Stimulated activated CD4-positive, alpha-beta T cell treated with anti-CD3 and anti-CD28 coated beads, Interleukin-4, amount 100 ng/mL, for 1 hour (primary cell): ENCODE data around the gene IQSEC1.

ENCODE experiments used
- DNase-seq: peaks from one replicate; pipeline ENCODE4 v3.0.0-alpha.2; 2020

IQSEC1 gene

DNA sequence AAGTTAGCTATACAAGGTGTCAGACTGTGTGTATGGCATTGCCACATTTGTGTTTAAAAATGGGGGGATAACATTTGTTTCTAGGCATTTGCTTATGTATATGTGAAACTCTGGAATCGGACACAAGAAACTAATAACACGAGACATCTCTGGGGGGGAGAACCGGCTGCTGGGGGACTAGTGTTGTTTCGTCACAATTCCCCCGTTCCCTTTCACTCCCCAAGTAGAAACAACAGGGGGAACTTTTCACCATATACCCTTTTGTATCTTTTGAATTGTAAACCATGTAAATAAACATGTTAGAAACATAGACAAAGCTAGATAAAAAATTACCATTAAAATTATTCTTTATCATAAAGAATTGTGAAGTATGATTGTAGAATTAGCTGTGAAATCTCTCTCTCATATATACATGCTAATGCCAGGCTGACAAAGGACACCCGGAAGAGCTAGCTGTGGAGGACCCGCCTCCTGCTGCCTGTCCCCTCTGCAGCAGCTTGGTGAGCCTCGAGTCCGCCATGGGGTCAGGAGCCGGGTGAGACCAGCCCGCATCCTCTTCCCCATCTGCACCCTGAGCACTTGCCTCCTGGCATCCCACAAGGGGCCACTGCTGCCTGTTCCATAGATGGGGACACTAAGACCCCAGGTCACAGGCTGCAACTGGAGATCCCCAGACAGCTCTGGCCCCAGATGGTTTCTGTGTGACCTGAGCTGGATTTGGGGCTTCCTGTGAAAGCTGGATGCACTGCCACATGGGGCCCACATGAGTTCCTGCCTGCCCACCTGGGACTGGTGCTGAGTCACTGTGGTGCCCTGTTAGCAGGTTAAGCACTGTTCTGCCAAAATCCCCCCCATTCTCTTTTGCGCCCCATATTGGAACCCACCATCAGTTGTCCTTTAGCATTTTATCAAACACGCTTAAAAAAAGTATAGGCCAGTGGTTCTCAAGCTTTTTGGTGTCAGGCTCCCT, 91.6 kb downstream of the IQSEC1 start:
- no peak for DNase-seq

DNA sequence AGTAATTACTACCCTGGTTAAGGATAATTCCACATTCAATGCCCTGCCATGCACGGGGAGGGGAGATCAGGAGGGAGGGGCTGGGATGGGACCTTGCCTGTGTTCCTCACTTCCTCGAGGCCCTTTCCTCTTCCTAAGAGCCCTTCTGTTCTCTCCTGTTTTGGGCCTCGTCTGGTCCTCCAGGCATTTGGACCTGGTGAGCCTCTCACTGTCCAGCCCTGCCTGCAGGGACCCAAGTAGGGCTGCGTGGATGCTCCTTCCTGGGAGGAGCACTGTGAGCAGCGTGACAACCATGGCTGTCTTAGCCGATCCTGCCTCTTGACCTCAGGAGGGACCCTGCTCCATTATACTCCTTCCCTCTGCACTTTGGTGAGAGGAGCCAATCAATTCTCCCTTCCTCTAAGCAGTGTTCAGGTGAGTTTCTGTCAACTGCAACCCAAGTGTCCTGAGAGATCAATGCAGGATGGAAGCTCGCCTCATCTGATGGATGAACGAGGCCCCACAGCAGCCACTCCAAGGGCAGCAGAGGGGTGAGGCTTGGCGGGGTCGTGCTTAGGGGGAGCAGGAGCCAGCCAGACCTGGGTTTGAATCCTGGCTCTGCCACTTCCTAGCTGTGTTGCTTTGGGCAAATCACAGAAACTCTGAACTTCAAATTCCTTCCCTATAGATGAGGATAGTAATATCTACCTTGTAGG, 92.5 kb downstream of the IQSEC1 start:
- no peak for DNase-seq

DNA sequence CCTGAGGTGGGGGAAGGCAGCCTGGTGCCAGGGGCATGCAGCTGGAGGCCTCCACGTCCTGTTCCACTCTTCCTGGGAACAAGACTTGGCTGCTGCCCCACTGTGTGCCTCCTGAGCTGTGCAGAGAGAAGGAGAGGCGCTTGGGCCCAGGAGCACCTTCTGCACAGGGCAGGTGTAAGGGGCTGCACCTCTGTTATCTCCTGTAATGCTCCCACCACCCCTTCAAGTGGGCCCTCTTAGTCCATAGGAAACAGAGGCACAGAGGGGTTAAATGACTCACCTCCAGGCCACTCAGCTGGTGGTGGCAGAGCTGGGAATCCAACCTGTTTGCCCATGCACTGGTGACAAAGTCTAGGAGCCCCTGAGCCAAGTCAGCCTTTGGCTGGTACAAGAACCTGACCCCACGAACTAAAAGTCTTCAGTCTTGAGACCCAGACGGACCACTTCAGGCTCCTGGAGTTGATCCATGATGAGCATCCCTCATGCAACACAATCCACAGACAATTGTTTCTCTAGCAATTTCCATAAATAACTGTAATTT, 93.2 kb downstream of the IQSEC1 start:
- DNase-seq: no peak

DNA sequence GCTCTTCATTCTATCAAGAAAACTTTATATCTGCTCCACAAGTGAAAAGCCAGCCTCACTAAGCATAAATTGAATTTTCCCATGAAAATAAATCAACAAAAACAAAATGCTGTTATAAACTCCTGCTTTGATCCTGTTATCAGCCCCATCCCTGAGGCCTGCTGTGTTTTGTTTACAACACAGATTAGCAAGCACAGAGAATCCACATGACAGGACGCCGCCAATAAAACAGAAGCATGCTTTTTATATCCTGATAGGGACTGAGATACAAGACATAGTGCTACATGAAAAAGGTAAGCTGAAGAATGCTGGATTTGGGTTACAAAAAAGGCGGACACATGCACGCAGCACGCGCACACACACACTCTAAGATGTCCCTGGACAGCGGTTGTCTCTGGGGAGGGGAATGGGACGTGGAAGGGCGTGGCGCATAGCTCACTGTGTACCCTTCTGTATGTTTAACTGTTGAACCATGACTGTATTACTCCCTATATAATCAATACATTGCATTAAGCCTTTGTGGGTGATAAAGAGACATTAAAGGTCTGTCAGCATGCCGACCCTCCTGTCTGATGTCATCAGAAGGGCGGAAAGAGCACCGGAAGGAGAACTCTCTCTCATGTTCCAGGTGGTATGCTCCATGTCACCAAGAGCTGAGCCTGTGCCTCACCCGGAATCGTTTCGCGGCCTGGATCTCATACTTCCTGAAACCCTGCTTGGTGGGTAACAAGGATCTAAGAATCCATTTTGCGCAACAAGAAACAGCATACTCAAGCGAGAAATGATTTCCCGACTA, 93.9 kb downstream of the IQSEC1 start:
- no peak for DNase-seq

DNA sequence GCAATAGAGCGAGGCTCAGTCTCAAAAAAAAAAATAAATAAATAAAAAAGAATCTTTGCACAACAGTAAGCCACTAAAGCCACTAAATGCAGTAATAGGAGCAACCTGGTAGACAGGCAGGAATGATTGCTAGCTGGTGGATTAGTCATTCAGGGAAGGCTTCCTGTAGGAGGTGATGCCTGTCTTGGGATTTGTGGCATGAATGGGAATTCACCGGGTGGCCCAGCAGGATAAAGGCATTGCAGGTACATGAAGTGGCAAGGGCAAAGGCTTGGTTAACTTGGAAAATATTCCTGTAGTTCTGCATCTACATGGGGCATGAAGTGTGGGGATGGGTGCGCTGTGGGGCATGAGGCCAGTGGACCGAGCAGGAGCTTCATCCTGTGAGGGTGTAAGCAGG, 94.5 kb downstream of the IQSEC1 start:
- DNase-seq: no peak

DNA sequence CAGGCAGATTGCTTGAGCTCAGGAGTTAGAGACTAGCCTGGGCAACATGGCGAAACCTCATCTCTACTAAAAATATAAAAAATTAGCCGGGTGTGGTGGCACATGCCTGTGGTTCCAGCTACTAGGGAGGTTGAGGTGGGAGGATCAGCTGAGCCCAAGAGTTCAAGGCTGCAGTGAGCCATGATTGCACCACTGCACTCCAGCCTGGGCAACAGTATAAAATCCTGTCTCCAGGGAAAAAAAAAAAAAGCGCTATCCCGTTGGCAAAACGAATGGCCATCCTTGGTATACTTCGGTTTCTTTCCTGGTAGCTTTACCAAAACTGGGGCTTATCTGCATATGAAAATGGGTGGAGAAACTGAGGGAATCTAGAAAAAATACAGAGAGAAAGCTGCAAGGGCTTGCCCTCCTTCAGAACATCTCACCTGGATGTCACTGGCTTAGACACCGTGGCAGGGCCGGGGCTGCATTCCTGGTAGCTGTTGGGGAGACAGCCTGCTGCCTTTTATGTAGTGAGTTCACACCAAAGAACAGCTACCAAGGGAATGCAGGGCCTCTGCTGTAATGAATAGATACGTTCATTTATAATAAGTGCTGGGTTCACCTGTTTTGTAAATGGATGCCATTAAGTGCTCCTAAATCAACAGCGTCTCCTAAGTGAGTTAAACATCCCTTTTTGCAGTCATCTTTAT, 96.0 kb downstream of the IQSEC1 start:
- DNase-seq: no peak

DNA sequence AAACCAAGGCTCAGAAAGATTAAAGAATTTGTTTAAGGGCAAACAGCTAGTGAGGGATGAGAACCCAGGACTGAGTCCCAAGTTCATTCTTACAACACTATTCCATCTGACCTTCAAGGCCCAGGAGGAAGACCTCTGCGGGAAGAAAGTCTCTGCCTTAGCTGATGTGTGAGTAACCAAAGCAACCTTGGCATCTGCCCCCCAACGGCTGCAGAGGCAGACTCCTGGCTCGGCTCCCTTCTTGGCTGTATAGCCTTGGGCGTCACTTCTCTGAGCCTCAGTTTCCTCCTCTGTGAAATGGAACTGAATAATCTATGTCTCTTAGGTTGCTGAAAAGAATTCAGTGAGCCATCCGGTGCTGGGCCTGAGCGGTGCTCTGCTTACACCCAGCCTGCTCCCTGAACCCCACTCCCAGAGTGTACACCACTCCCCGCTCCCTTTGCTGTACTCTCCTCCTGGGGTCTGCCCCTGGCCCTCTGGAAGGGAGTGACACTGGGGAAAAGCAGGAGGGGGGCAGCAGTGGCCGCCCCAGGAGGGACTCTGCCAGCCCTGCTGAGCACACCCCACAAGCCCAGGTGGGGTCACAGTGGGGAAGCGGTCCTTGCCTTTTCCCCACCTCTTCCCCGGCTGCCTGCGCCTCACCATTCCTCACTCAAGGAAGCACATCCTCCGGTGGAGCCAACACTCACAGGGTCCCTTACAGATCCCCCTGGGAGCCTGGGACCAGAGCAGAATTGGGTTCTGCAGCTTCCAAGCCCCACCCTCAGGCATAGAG, 97.3 kb downstream of the IQSEC1 start:
- DNase-seq: no peak

DNA sequence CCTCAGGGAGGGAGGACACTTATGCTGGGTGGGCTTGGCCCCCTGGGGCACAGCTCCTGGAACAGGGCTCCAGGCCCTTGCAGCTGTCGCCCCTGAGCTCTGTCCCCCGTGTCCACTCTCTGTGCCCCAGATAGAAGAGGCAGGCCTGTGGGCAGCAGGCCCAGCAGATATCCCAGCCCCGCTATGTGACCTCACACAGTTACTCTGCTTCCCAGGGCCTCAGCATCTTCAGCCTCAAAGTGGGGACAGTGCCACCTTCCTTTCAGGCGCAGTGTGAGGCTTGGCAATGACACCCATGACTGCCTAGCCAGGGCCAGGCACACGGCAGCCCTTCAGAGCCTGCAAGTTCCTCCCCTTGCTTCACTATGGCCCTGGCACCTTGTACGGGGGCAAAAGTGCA, 98.4 kb downstream of the IQSEC1 start:
- DNase-seq: no peak

DNA sequence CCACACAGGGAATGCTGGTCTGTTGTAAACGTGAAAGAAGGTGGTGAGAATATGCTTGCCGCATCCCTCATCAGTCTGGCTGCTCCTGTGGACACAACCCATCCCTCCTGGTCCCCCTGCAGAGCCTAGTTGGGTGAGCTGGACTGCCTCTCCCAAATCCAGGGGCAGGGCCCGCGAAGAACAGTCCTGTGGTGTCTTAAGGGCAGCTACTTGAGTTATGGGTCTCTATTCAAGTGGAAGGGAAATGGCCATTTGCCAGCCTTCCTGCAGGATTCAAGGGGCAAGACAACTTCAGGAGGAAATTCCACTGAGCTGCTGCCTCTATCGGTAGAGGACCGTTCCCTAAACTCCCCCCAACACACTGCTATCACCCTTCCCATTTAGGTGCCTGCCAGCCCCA, 98.9 kb downstream of the IQSEC1 start:
- DNase-seq: no peak

DNA sequence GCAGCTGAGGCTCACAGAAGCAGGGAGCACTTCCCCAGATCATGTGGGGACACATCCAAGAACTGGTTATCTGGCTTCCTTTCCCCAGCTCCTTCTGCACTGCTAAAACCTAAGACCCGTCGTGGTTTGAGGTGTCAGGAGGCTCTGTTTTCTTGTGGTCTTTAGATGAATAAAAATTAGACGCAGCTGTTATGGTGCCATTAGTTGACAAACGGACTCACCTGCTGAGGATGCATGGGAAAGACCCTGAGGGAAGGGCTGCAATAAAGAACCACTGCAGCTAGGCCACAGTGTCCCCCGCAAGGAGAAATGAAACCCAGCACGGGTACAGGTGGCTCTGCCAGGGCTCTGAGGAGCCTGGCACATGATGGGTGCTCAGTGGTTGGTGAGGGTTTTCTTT, 99.4 kb downstream of the IQSEC1 start:
- no peak for DNase-seq

DNA sequence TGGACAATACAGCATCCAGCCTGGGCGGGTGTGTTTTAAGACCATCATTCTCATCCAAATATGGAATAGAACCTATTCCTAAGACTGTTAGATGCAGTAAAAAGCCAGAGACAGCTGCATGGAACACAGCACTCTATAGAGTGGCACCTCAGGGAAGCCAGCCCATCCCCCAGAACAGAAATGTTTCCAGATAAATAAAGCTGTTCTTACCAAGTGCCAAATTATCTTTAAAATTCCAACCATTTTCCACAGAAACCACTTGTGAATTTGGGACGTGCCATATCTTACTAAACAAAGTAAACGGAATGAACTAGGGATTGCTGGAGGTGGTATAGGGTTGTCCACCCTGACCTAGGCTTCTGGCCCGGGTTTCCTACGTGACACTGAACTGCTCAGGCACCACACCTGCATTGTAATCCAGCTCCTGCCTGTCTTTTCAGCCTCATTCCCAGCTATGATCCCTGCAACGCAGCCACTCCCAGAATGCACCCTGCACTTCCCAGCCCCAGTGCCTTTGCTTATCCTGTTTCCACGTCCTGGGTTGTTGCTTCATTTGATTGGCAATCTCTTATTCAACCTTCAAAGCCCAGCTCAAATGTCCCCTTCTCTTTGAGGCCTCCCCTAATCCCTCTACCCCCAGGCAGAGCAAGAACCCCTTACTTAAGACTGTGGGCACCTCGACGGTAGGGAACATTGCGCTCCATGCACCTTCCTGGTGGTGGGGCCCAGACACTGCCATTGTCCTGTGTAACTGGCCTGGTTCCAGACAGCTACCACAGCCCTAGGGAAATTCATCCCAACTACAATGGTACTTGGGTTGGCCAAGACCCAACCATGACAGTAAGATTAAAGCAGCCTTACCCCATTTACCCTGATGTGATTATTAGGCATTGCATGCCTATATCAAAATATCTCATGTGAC, 100.2 kb downstream of the IQSEC1 start:
- no peak for DNase-seq

DNA sequence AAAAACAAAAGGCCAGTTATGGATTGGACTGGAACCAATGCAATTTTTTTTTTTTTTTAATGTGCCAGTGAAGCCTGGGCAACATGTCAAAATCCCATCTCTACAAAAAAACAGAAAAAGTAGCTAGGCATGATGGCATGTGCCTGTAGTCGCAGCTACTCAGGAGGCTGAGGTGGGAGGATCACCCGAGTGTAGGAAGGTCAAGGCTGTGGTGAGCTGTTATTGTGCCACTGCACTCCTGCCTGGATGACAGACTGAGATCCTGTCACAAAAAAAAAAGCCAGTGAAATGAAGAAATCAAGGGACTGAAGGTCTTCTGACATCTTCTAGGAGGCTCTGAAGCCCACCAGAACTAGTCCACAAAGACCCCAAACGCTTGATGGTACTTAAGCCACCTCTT, 101.2 kb downstream of the IQSEC1 start:
- DNase-seq: no peak

DNA sequence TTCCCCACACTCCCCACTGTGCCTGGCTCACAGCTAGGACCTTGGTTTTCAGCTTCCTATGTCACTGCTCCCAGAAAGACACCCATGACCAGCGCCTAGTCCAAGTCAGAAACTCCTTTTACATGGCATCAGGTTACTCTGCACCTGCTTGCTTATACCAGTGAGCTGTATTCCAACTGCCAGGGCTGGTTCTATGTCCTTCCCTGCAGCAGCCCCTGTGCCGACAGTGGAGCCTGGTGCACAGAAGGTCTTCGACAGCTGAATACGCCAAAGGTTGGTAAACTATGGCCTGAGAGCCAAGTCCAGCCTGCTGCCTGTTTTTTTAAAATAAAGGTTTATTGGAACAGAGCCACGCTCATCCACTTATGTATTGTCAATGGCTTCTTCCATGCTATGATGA, 102.5 kb downstream of the IQSEC1 start:
- no peak for DNase-seq

DNA sequence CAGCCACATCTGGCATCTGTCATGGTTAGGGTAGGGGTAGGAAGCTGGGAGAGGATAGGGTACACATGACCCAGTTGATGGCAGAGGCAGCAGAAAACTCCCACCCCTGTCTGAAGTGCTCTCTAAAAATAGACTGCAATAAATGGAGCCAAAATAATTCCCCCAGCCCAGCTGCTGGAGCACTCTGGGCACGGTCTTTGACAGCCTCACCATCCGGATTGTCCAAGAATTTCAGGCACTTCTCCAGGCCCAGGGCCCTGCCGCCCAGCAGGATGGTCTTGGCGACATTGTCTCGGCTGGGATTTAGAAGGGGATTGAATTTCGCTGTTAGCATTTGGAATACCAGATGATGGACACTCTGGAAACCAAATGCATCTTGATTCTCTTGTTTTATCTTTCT, 103.7 kb downstream of the IQSEC1 start:
- no peak for DNase-seq

DNA sequence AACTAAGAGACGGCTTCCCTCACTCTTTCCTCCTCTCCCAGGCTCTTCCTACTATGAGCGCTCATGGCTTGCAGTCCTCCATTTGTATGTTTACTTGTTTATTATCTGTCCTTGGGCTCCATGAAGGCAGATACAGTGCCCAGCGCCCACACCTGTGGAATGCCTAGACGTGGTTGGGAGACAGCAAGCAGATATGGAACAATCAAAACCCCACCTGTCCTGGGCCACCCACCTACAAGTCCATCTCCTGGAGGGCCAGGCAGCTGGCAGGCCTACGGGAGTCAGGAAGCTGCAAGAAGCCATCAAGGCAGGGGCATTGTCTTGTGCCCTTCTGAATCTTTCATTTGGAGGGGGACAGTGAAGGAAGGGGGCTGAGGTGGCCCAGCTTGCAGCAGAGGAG, 104.7 kb downstream of the IQSEC1 start:
- DNase-seq: no peak

DNA sequence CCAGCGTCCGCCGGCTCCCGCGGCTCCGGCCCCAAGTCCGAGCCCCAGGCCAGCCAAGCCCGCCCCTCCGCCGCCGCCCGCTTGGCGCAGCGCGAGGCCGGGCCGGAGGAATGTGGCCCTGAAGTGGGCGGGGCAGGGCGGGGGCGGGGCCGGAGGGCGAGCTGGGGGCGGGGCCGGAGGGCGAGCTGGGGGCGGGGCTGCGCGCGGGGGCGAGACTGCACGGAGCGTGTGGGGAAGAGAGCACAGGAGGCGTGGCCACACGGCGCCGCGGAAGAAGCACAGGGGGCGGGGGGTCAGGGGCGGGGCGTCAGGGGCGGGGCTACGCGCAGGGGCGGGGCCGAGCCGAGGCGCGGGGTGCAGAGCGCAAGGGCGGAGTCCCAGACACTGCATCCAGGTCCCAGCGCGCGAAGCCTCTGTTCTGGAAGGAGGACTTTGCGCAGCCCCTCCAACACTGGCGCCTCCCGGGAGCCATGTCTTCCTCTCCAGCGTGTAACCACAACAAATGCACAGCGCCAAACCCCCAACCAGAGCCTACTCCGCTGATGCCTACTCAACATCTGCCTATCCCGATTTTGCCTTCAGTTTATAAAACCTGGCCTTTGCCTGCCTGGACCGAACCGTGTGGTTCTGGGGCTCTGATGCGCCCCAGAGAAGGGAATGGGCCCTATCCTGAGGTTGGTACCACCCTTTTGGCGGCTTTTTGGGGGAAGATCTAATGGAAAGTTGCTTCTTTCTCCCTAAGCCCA, 105.5 kb downstream of the IQSEC1 start:
- DNase-seq: peak; percentile 90

DNA sequence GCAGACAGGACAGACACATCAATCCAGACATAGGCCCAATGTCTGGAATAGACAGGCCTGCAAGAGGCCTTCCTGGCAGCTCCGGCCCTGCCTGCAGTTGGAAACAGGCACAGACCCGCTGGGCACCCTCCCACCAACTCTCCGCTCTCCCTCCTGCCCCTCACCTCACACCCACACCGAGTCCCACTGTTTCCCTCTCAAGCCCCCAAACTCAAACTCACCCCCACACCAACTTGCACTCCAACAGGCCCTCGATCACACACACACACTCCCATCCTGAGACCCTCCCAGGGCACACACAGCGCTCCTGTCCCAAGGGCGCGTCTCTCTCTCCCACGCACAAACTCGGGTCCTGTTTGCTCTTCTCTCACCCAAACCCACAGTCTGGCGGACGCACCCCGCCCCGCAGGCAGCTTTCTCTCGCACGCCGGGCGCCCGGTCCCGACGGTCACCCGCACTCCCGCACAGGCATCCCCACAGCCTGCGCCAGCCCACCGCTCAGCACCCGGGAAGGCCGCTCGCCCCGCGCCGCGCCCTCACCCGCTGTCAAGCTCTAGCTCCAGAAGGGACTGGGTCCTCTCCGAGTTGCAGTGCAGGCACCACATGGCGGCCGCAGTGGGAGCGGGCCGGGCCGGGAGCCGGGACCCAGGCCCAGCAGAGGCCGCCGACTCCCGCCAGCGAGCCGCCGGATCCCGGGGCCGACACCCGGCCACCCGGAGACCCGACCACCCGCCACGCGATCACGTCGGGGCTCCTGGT, 106.2 kb downstream of the IQSEC1 start:
- peak; percentile 34 for DNase-seq

DNA sequence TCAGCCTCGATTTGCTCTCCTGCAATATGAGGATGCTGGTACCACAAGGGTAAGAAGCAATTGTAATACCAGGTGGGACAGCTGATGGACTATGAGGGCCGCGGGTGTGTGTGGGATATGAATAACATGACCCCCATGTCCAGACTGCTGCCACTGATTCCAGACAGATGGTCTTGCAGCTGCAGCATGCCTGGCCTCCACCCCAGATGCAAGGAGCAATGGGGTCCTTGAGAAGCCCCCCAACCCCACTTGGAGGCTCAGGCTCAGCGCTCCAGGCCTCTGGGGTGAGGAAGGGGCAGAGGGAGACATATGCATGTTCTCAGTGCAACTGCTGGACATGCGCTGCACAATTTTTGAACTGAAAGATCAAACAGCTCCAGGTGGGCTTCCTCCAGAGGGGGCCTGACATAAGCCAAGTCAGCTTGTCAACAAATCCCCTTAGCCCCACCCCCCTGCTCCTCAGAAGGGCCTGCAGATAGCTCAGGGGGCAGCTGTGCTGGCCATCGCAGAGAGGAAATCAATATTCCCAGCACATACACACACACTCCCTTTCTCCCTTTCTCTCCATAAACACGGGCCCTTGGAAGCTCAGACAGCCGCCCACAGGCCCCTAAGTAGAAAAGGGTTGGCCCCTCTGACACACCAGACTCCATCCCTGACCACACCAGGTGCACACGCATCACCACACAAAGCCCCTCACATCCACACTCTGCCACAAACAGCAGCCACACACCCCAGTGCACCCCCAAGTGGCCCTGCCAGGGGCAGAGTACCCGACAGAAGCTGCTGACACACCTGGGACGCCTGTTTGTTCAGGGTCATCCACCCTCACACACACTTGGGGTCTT, 107.0 kb downstream of the IQSEC1 start:
- DNase-seq: no peak
